ENCODE data around the gene RNF10. TPM values are rescaled to one million over a fixed set of nuclear protein-coding genes. Genes with fewer than 3 reads are reported as not detected.

The RNF10 gene
- total and polyA plus RNA-seq, 9 of the 15 experiments (the other 6 are each of a cell fraction or from before 2014, with no cell fraction given), result 43.0 to 139 (median 80.1) TPM

DNA sequence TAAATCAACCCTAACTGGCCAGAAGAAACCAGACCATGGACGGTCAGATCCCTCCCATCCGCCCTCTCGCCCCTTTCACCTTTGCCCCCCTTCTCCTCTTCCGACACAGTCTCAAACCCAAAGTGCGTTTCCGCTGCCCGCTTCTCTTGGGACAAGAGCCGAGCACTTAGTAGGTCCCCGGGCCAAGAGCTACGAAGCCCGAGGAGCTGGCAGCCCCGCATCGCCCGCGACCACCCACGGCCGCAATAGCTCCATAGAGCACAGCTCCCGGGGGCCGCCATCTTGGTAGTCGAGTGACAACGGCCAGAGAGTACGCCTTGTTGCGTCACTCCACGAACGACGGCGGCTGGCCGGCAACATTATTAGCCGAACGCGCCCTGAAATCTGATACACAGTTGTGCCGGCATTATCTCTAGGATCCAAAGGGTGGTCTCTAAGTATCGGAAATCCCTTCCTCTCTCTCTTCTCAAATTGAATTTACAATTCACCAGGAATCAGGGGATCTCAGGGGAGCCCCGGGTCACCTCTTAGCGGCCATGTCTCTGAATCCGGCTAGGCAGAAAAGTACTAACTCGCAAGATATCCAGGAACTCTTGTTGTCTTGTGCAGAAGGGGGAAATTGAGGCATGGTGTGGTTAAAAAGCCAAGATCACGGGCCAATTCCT is 5.2 kb upstream of the RNF10 start, which contains the start of gene COQ5 (continued):
- TF ChIP-seq, protein P1, sequence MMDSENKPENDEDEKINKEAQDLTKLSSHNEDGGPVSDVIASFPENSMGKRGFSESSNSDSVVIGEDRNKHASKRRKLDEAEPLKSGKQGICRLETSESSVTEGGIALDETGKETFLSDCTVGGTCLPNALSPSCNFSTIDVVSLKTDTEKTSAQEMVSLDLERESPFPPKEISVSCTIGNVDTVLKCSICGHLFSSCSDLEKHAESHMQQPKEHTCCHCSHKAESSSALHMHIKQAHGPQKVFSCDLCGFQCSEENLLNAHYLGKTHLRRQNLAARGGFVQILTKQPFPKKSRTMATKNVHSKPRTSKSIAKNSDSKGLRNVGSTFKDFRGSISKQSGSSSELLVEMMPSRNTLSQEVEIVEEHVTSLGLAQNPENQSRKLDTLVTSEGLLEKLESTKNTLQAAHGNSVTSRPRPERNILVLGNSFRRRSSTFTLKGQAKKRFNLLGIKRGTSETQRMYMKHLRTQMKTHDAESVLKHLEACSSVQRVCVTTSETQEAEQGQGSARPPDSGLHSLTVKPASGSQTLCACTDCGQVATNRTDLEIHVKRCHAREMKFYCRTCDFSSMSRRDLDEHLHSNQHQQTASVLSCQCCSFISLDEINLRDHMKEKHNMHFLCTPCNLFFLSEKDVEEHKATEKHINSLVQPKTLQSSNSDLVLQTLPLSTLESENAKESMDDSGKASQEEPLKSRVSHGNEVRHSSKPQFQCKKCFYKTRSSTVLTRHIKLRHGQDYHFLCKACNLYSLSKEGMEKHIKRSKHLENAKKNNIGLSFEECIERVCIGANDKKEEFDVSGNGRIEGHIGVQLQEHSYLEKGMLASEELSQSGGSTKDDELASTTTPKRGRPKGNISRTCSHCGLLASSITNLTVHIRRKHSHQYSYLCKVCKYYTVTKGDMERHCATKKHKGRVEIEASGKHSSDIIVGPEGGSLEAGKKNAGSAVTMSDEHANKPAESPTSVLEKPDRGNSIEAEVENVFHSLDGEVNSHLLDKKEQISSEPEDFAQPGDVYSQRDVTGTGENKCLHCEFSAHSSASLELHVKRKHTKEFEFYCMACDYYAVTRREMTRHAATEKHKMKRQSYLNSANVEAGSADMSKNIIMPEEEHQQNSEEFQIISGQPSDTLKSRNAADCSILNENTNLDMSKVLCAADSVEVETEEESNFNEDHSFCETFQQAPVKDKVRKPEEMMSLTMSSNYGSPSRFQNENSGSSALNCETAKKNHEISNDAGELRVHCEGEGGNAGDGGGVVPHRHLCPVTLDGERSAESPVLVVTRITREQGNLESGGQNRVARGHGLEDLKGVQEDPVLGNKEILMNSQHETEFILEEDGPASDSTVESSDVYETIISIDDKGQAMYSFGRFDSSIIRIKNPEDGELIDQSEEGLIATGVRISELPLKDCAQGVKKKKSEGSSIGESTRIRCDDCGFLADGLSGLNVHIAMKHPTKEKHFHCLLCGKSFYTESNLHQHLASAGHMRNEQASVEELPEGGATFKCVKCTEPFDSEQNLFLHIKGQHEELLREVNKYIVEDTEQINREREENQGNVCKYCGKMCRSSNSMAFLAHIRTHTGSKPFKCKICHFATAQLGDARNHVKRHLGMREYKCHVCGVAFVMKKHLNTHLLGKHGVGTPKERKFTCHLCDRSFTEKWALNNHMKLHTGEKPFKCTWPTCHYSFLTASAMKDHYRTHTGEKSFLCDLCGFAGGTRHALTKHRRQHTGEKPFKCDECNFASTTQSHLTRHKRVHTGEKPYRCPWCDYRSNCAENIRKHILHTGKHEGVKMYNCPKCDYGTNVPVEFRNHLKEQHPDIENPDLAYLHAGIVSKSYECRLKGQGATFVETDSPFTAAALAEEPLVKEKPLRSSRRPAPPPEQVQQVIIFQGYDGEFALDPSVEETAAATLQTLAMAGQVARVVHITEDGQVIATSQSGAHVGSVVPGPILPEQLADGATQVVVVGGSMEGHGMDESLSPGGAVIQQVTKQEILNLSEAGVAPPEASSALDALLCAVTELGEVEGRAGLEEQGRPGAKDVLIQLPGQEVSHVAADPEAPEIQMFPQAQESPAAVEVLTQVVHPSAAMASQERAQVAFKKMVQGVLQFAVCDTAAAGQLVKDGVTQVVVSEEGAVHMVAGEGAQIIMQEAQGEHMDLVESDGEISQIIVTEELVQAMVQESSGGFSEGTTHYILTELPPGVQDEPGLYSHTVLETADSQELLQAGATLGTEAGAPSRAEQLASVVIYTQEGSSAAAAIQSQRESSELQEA (IDR thresholded peaks at IDR 0.05; ENCODE audit: low read depth), result peak; percentile 96
- no peak for TF ChIP-seq ZNF57 (CRISPR knock-in tag; IDR thresholded peaks at IDR 0.05)
- TF ChIP-seq, protein P2, sequence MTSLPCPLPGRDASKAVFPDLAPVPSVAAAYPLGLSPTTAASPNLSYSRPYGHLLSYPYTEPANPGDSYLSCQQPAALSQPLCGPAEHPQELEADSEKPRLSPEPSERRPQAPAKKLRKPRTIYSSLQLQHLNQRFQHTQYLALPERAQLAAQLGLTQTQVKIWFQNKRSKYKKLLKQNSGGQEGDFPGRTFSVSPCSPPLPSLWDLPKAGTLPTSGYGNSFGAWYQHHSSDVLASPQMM (CRISPR knock-in tag; IDR thresholded peaks at IDR 0.05), result no peak
- TF ChIP-seq GTF2F1 (IDR thresholded peaks at IDR 0.05; ENCODE audit: low read depth, low read length), result peak; percentile 76; the same call in 1 of the 2 replicates
- TF ChIP-seq KAT7 (CRISPR knock-in tag; IDR thresholded peaks at IDR 0.05; ENCODE audit: borderline replicate concordance), result peak; percentile 92; the same call in 1 of the 2 replicates
- TF ChIP-seq ATF2 (CRISPR knock-in tag; IDR thresholded peaks at IDR 0.05), result no peak
- no peak for TF ChIP-seq PHB (CRISPR knock-in tag; IDR thresholded peaks at IDR 0.05)
- TF ChIP-seq ZNF699 (CRISPR knock-in tag; IDR thresholded peaks at IDR 0.05; ENCODE audit: insufficient replicate concordance), result no peak
- TF ChIP-seq JUNB (CRISPR knock-in tag; conservative IDR thresholded peaks at IDR 0.05), result no peak
- TF ChIP-seq PYGO2 (tag; IDR thresholded peaks at IDR 0.05), result no peak
- TF ChIP-seq ZNF311 (CRISPR knock-in tag; IDR thresholded peaks at IDR 0.05), result no peak
- TF ChIP-seq KDM2B (CRISPR knock-in tag; IDR thresholded peaks at IDR 0.05), result no peak
- peak; percentile 72 for TF ChIP-seq L3MBTL2 (IDR thresholded peaks at IDR 0.05)
- TF ChIP-seq RBBP5 (IDR thresholded peaks at IDR 0.05; ENCODE audit: borderline replicate concordance, insufficient read depth, low read length, poor library complexity, severe bottlenecking), result peak; percentile 91
- TF ChIP-seq HNRNPH1 (optimal IDR thresholded peaks at IDR 0.05; ENCODE audit: low read depth, low read length), result no peak
- TF ChIP-seq, protein P3, sequence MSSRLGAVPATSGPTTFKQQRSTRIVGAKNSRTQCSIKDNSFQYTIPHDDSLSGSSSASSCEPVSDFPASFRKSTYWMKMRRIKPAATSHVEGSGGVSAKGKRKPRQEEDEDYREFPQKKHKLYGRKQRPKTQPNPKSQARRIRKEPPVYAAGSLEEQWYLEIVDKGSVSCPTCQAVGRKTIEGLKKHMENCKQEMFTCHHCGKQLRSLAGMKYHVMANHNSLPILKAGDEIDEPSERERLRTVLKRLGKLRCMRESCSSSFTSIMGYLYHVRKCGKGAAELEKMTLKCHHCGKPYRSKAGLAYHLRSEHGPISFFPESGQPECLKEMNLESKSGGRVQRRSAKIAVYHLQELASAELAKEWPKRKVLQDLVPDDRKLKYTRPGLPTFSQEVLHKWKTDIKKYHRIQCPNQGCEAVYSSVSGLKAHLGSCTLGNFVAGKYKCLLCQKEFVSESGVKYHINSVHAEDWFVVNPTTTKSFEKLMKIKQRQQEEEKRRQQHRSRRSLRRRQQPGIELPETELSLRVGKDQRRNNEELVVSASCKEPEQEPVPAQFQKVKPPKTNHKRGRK (tag; IDR thresholded peaks at IDR 0.05), result no peak

Data from K562 (cell line).